CD4-positive, alpha-beta T cell (primary cell): ENCODE data around the gene VSTM5. TPM values are rescaled to one million over a fixed set of nuclear protein-coding genes. Genes with fewer than 3 reads are reported as not detected.

Experiments used
- ATAC-seq: fragments of 200-7000 bp; cut with Tn5 transposase; one replicate; pipeline ENCODE4 v1.10.0; 2022; ENCODE audit warnings: mild to moderate bottlenecking; ENCODE audit not compliant: poor library complexity
- CTCF ChIA-PET: fragments of 350-600 bp; sonication (Branson Sonifier 250); formaldehyde crosslinking; loops from one replicate; lab custom pipeline; 2021; ENCODE audit warnings: antibody characterized with exemption, inconsistent platforms; lab: Charles Lee
- POLR2A ChIA-PET: fragments of 350-600 bp; sonication (Branson Sonifier 250); formaldehyde crosslinking; loops from one replicate; lab custom pipeline; 2021; ENCODE audit warnings: antibody characterized with exemption, inconsistent platforms; lab: Charles Lee
- DNase-seq, 14 experiments: peaks; one replicate each; pipeline ENCODE4 v3.0.0-alpha.2; 2013 to 2020; ENCODE audit warnings: mixed read lengths in 2 of 14
- H3K27ac ChIP-seq, 2 donors: one replicate each; pipeline versions ENCODE4 v1.5.1 to v1.7.0; 2013; ENCODE audit warnings: low read length in 2 of 2, low read depth in 1 of 2, mild to moderate bottlenecking in 1 of 2
- H3K27me3 ChIP-seq, 2 experiments: 1 replicate in 1 of 2; 2 replicates in 1 of 2; pipeline versions ENCODE4 v1.6.1 to v1.7.0; 2013; ENCODE audit warnings: low read length in 2 of 2, control low read depth in 1 of 2, mild to moderate bottlenecking in 1 of 2, moderate library complexity in 1 of 2; ENCODE audit not compliant: insufficient read depth in 2 of 2, control insufficient read depth in 1 of 2
- H3K36me3 ChIP-seq: one replicate; pipeline ENCODE4 v1.6.1; 2013; ENCODE audit warnings: low read length, control low read depth; ENCODE audit not compliant: insufficient read depth
- H3K4me1 ChIP-seq: one replicate; pipeline ENCODE4 v1.6.1; 2013; ENCODE audit warnings: low read length, control low read depth; ENCODE audit not compliant: insufficient read depth
- H3K4me3 ChIP-seq: one replicate; pipeline ENCODE4 v1.5.1; 2013; ENCODE audit warnings: mild to moderate bottlenecking, low read length, moderate library complexity
- H3K9me3 ChIP-seq, 2 experiments: 1 replicate in 1 of 2; 2 replicates in 1 of 2; pipeline versions ENCODE4 v1.6.1 to v1.7.0; 2013; ENCODE audit warnings: low read length in 2 of 2, mild to moderate bottlenecking in 2 of 2, control low read depth in 1 of 2, moderate library complexity in 1 of 2; ENCODE audit not compliant: control insufficient read depth in 1 of 2, insufficient read depth in 1 of 2
- H3K27ac Mint-ChIP-seq: one replicate; pipeline ENCODE4 v1.8.0; 2020; ENCODE audit warnings: mixed read lengths
- H3K27me3 Mint-ChIP-seq: one replicate; pipeline ENCODE4 v1.8.0; 2021; ENCODE audit warnings: mixed read lengths
- H3K36me3 Mint-ChIP-seq: one replicate; pipeline ENCODE4 v1.8.0; 2021; ENCODE audit warnings: low read depth, mixed read lengths
- H3K4me1 Mint-ChIP-seq: one replicate; pipeline ENCODE4 v1.8.0; 2021; ENCODE audit warnings: low read depth, mixed read lengths
- H3K4me3 Mint-ChIP-seq: one replicate; pipeline ENCODE4 v1.8.0; 2020; ENCODE audit warnings: mild to moderate bottlenecking, mixed read lengths
- H3K9me3 Mint-ChIP-seq: one replicate; pipeline ENCODE4 v1.8.0; 2020; ENCODE audit warnings: mixed read lengths
- CTCF ChIP-seq: fragments of 200-600 bp; IDR thresholded peaks from one replicate; pipeline ENCODE4 v1.8.0; 2022; ENCODE audit warnings: antibody characterized with exemption, mild to moderate bottlenecking
- intact Hi-C, 2 experiments: fragments of 100-400 bp; cut with DNase I in 1 of 2; cut with micrococcal nuclease in 1 of 2; formaldehyde crosslinking; loops; one replicate each; pipeline versions ENCODE4 v1.15.1 to v1.9.0; 2023 to 2025; cut with DNase I, micrococcal nuclease
- total RNA-seq, 174 experiments: library from RNA in 2 of 174; stranded (reverse) in 2 of 174; gene quantifications; one replicate each; pipeline ENCODE4 v1.2.3 and lab custom pipeline; 2021 to 2026

VSTM5 gene
- total RNA-seq, 2 experiments from 2014 or later, result not detected

- no peak overlapping the region for H3K27ac Mint-ChIP-seq
- H3K36me3 Mint-ChIP-seq, result peaks cover 93% of the 10 kb centered on the region
- no peak overlapping the region for H3K4me3 ChIP-seq
- CTCF ChIA-PET, result no interaction called here
- no peaks in the 10 kb centered on the region for H3K27me3 Mint-ChIP-seq
- H3K4me3 Mint-ChIP-seq, result no peak overlapping the region
- ATAC-seq (no peak), DNase-seq (no peak)
- intact Hi-C loops, result no loop called here
- H3K4me1 ChIP-seq, result no peaks in the 10 kb centered on the region
- H3K27me3 ChIP-seq, result no peaks in the 10 kb centered on the region
- no peak for TF ChIP-seq CTCF
- POLR2A ChIA-PET, result no interaction called here
- no peaks in the 10 kb centered on the region for H3K9me3 Mint-ChIP-seq
- no peaks in the 10 kb centered on the region for H3K9me3 ChIP-seq
- no peaks in the 10 kb centered on the region for H3K4me1 Mint-ChIP-seq
- no peak overlapping the region for H3K27ac ChIP-seq
- H3K36me3 ChIP-seq, result peaks cover 95% of the 10 kb centered on the region
Observed at GRCh38 chr11:93807980-93808379, 42.4 kb downstream of the VSTM5 start.

GRCh38 chr11:93804879-93805278 is 45.5 kb downstream of the VSTM5 start:
- H3K27me3 Mint-ChIP-seq, result no peaks in the 10 kb centered on the region
- H3K27ac Mint-ChIP-seq, result peak overlapping the region; percentile 7
- H3K36me3 Mint-ChIP-seq, result peaks cover 89% of the 10 kb centered on the region

GRCh38 chr11:93801366-93801765 is 49.1 kb downstream of the VSTM5 start:
- H3K4me3 Mint-ChIP-seq, result no peak overlapping the region

More at GRCh38 chr11:93804879-93805278, 45.5 kb downstream of the VSTM5 start:
- ChIA-PET POLR2A (no interaction called here), CTCF (no interaction called here)
- H3K4me3 Mint-ChIP-seq, result no peak overlapping the region
- DNase-seq (no peak), ATAC-seq (no peak)
- no peaks in the 10 kb centered on the region for H3K27me3 ChIP-seq
- no peaks in the 10 kb centered on the region for H3K9me3 ChIP-seq
- H3K36me3 ChIP-seq, result peaks cover 93% of the 10 kb centered on the region
- H3K27ac ChIP-seq, result no peak overlapping the region
- H3K9me3 Mint-ChIP-seq, result no peaks in the 10 kb centered on the region
- TF ChIP-seq CTCF, result no peak
- H3K4me1 ChIP-seq, result no peaks in the 10 kb centered on the region
- H3K4me3 ChIP-seq, result no peak overlapping the region
- H3K4me1 Mint-ChIP-seq, result no peaks in the 10 kb centered on the region
- intact Hi-C loops, result no loop called here

More at GRCh38 chr11:93801366-93801765, 49.1 kb downstream of the VSTM5 start:
- Histone ChIP-seq H3K9me3 (no peaks in the 10 kb centered on the region), H3K4me1 (no peaks in the 10 kb centered on the region), H3K27me3 (no peaks in the 10 kb centered on the region), H3K27ac (no peak overlapping the region), H3K4me3 (no peak overlapping the region), H3K36me3 (peaks cover 92% of the 10 kb centered on the region)
- TF ChIP-seq CTCF, result no peak
- peaks cover 85% of the 10 kb centered on the region for H3K36me3 Mint-ChIP-seq
- CTCF ChIA-PET, result no interaction called here
- peak overlapping the region; percentile 42 for H3K27ac Mint-ChIP-seq
- no peaks in the 10 kb centered on the region for H3K4me1 Mint-ChIP-seq
- DNase-seq (no peak), ATAC-seq (no peak)
- intact Hi-C loops, result no loop called here
- H3K27me3 Mint-ChIP-seq, result no peaks in the 10 kb centered on the region
- POLR2A ChIA-PET, result interaction anchor here (1.0 kb wide), 1 partner anchor 9 kb away, joined by 3 read pairs; no protein-coding TSS in a partner anchor
- no peaks in the 10 kb centered on the region for H3K9me3 Mint-ChIP-seq
